Loucy (cell line): ENCODE data around the gene ZNF576.
A peak's percentile ranks its signal among the peaks of the same experiment; 100 is the strongest.

Experiments
- H2AFZ ChIP-seq: fragments of 200-600 bp; sonication (generic); 2 replicates; pipeline ENCODE4 v1.6.0; 2016; ENCODE audit warnings: antibody characterized with exemption, mild to moderate bottlenecking, low read length, moderate library complexity
- H3F3A ChIP-seq: fragments of 200-600 bp; 2 replicates; pipeline ENCODE4 v1.6.0; 2016; ENCODE audit warnings: antibody characterized with exemption, low read depth, mild to moderate bottlenecking
- H3K27me3 ChIP-seq: fragments of 200-600 bp; sonication (generic); 2 replicates; pipeline ENCODE4 v1.6.1; 2014; ENCODE audit warnings: low read length, mild to moderate bottlenecking; ENCODE audit not compliant: insufficient read depth, poor library complexity, severe bottlenecking
- H3K36me3 ChIP-seq: fragments of 200-600 bp; sonication (generic); 2 replicates; pipeline ENCODE4 v1.6.1; 2016; ENCODE audit warnings: low read length; ENCODE audit not compliant: insufficient read depth
- H3K4me1 ChIP-seq: fragments of 200-600 bp; sonication (generic); 2 replicates; pipeline ENCODE4 v1.5.1; 2014; ENCODE audit warnings: low read length, mild to moderate bottlenecking; ENCODE audit not compliant: insufficient read depth, poor library complexity, severe bottlenecking
- H3K4me2 ChIP-seq: fragments of 200-600 bp; sonication (generic); 2 replicates; pipeline ENCODE4 v1.6.0; 2014; ENCODE audit warnings: antibody characterized with exemption, low read length, low read depth, mild to moderate bottlenecking; ENCODE audit not compliant: poor library complexity, severe bottlenecking
- H3K4me3 ChIP-seq: fragments of 200-600 bp; sonication (generic); 2 replicates; pipeline ENCODE4 v1.5.1; 2014; ENCODE audit warnings: low read length, mild to moderate bottlenecking, mixed read lengths; ENCODE audit not compliant: poor library complexity, severe bottlenecking
- H3K79me2 ChIP-seq: fragments of 200-600 bp; sonication (generic); 2 replicates; pipeline ENCODE4 v1.6.1; 2014; ENCODE audit warnings: low read length; ENCODE audit not compliant: insufficient read depth
- H3K9ac ChIP-seq: fragments of 200-600 bp; sonication (generic); 2 replicates; pipeline ENCODE4 v1.6.0; 2014; ENCODE audit warnings: mild to moderate bottlenecking, low read depth, low read length, moderate library complexity; ENCODE audit not compliant: poor library complexity, severe bottlenecking
- H3K9me2 ChIP-seq: fragments of 200-600 bp; sonication (generic); replicated peaks from 2 replicates; pipeline ENCODE4 v1.6.1; 2016; ENCODE audit warnings: low read depth, low read length, mixed read lengths
- H3K9me3 ChIP-seq: fragments of 200-600 bp; sonication (generic); 2 replicates; pipeline ENCODE4 v1.6.1; 2014; ENCODE audit warnings: mild to moderate bottlenecking, antibody characterized with exemption, low read length, low read depth; ENCODE audit not compliant: insufficient read depth
- H4K20me1 ChIP-seq: fragments of 200-600 bp; sonication (generic); 2 replicates; pipeline ENCODE4 v1.6.0; 2014; ENCODE audit warnings: antibody characterized with exemption, low read length, mild to moderate bottlenecking; ENCODE audit not compliant: insufficient read depth, poor library complexity, severe bottlenecking
- CTCF ChIP-seq: fragments of 200-600 bp; sonication (generic); conservative IDR thresholded peaks from 2 replicates; pipeline ENCODE4 v1.5.1; 2014; ENCODE audit warnings: mild to moderate bottlenecking, antibody characterized with exemption, low read length
- EZH2phosphoT487 ChIP-seq: fragments of 200-600 bp; IDR thresholded peaks from 2 replicates; pipeline ENCODE4 v1.6.1; 2018; ENCODE audit warnings: antibody characterized with exemption, mild to moderate bottlenecking, moderate library complexity, borderline replicate concordance

ZNF576 gene

GRCh38 chr19:43616306-43616705, 19.9 kb downstream of the ZNF576 start:
- no peaks in the 10 kb centered on the region for H3F3A ChIP-seq
- H3K9ac ChIP-seq: peak overlapping the region; percentile 46
- H3K27me3 ChIP-seq: no peaks in the 10 kb centered on the region
- no peak overlapping the region for H2AFZ ChIP-seq
- H4K20me1 ChIP-seq: peaks cover 47% of the 10 kb centered on the region
- H3K4me1 ChIP-seq: peaks cover 35% of the 10 kb centered on the region
- no peaks in the 10 kb centered on the region for H3K9me3 ChIP-seq
- no peak for TF ChIP-seq EZH2phosphoT487
- no peak for TF ChIP-seq CTCF
- no peaks in the 10 kb centered on the region for H3K9me2 ChIP-seq
- H3K79me2 ChIP-seq: peaks cover 91% of the 10 kb centered on the region
- peak overlapping the region; percentile 20 for H3K4me3 ChIP-seq
- peak overlapping the region; percentile 61 for H3K4me2 ChIP-seq
- H3K36me3 ChIP-seq: peaks cover 23% of the 10 kb centered on the region; the same call in 1 of the 2 replicates

- TF ChIP-seq EZH2phosphoT487 (no peak), CTCF (no peak)
- Histone ChIP-seq H3K36me3 (peaks cover 18% of the 10 kb centered on the region; the same call in 1 of the 2 replicates), H3K27me3 (no peaks in the 10 kb centered on the region), H2AFZ (no peak overlapping the region), H3K9me3 (no peaks in the 10 kb centered on the region), H3K79me2 (peaks cover 85% of the 10 kb centered on the region), H3K4me3 (peak overlapping the region; percentile 20), H3K9me2 (no peaks in the 10 kb centered on the region), H3K4me2 (peak overlapping the region; percentile 61), H4K20me1 (peaks cover 51% of the 10 kb centered on the region), H3K9ac (peak overlapping the region; percentile 26), H3F3A (no peaks in the 10 kb centered on the region; the same call in 1 of the 2 replicates), H3K4me1 (peaks cover 35% of the 10 kb centered on the region)
These were observed 20.6 kb downstream of the ZNF576 start for GRCh38 chr19:43616954-43617353.

- Histone ChIP-seq H4K20me1 (peaks cover 41% of the 10 kb centered on the region), H3K4me2 (peak overlapping the region; percentile 97), H3K4me3 (peak overlapping the region; percentile 83), H3K36me3 (no peaks in the 10 kb centered on the region), H3K9me3 (no peaks in the 10 kb centered on the region), H3K79me2 (peaks cover 66% of the 10 kb centered on the region), H3K9ac (peak overlapping the region; percentile 95), H3F3A (no peaks in the 10 kb centered on the region; the same call in 1 of the 2 replicates), H3K4me1 (peaks cover 35% of the 10 kb centered on the region), H3K27me3 (no peaks in the 10 kb centered on the region), H2AFZ (peak overlapping the region; percentile 95), H3K9me2 (no peaks in the 10 kb centered on the region)
- TF ChIP-seq CTCF (no peak), EZH2phosphoT487 (no peak)
These were observed 22.5 kb downstream of the ZNF576 start for GRCh38 chr19:43618921-43619261.
